NOMO-1 (cell line): Measurements from ENCODE around the gene MGAT5B.
"Not testable (repeated sequence)": the region's sequence is repeated elsewhere in the genome, so short reads cannot be mapped to it uniquely, and the experiment has no call there.

Experiments used
- DNase-seq, 2 experiments: peaks; one replicate each; lab custom pipeline; 2025; ENCODE audit not compliant: unreplicated experiment in 2 of 2; lab: John Stamatoyannopoulos, UW

Gene MGAT5B

GRCh38 chr17:76847031-76847430, 21.2 kb upstream of the MGAT5B start:
- DNase-seq = no peak

DNA sequence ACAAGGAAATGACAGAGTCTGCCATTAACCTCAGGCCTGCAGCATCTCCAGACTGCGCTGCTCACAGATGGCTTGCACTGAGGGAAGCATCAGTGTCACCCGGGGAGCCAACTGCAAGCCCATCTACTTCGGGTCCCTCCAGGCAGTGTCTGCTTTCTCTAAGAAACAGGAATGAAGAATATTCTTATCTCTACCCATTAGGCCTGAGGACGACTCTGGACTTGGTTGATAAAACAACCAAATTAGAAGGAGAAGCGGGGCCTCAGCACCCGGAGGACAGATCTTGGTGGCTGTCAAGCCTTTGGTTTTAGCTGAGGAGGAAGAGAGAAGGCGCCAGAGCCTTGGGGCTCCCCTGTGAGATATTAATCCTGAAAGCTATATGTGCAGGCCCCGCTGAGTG, 19.5 kb upstream of the MGAT5B start:
- no peak for DNase-seq

DNA sequence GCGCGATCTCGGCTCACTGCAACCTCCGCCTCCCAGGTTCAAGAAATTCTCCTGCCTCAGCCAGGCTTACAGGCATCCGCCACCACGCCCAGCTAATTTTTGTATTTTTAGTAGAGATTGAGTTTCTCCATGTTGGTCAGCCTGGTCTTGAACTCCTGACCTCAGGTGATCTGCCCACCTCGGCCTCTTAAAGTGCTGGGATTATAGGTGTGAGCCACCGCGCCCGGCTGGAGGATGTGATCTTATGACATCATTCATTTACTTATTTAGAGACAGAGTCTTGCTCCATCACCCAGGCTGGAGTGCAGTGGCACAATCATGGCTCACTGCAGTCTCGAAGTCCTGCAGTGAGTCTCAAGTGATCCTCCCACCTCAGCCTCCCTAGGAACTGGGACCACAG, 19.0 kb upstream of the MGAT5B start:
- DNase-seq = not testable (repeated sequence)

- no peak for DNase-seq
These were observed 15.4 kb upstream of the MGAT5B start for GRCh38 chr17:76852843-76853242.

DNA sequence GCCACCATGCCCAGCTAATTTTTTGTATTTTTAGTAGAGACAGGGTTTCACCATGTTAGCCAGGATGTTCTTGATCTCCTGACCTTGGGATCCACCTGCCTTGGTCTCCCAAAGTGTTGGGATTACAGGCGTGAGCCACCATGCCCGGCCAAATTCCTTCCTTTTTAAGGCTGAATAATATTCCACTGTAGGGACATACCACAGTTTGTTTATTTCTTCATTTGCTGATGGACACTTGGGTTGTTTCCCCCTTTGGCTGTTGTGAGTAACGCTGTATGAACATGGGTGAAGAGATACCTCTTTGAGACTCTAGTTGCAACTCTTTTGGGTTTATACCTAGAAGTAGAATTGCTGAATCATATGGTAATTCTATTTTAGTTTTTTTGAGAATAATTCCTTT, 13.1 kb upstream of the MGAT5B start:
- DNase-seq = no peak

GRCh38 chr17:76862079-76862478, 6.1 kb upstream of the MGAT5B start:
- no peak for DNase-seq

DNA sequence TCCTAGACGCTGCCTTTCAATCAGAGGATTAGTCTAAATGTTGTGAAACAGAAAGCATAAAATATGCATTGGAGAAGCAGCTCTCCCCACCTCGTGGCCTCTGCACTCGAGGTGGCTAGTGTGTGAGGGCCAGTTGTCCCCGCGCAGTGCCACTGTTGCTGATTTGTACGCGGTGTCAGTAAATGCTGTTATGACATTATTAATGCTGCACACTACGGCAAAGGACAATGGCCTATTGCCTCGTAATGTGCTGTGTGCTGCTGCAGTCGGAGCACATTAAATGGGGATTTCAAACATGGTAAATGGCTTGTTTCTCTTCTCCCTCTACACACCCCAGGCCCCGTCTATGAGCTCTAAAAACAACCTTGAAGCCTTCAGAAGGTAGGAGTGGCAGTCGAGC, 5.7 kb upstream of the MGAT5B start:
- DNase-seq = no peak

- DNase-seq = no peak
These were observed 4.2 kb upstream of the MGAT5B start for GRCh38 chr17:76864024-76864423.

DNA sequence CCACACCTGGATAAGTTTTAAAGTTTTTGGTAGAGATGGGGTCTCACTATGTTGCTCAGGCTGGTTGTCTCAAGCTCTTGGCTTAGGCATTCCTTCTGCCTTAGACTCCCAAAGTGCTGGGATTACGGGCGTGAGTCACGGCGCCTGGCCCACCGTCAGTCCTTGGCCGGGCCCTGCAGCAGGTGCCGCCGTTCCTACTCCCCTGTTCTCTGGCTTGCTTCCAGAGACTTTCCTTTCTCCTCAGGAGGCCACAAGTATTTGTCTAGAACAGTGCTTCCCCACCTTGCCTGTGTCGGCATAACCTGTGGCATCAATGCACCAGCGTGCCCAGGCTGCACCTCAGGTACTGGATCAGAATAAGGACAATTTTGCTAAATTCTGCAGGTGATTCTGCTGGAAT, 3.0 kb upstream of the MGAT5B start:
- DNase-seq = no peak

DNA sequence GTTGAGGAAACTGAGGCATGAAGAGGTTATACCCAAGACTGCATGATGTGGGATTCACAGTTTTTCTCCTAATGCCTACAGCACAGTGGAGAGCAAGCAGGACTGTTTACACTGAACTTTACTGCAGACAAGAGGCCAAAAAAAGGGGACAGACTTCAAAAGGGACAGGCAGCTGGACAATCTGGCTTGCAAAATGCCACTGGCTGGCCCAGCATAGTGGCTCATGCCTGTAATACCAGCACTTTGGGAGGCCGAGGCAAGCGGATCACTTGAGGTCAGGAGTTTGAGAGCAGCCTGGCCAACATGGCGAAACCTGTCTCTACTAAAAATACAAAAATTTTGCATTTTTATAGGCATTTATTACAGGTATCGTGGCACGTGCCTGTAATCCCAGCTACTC, 2.0 kb upstream of the MGAT5B start:
- no peak for DNase-seq

DNA sequence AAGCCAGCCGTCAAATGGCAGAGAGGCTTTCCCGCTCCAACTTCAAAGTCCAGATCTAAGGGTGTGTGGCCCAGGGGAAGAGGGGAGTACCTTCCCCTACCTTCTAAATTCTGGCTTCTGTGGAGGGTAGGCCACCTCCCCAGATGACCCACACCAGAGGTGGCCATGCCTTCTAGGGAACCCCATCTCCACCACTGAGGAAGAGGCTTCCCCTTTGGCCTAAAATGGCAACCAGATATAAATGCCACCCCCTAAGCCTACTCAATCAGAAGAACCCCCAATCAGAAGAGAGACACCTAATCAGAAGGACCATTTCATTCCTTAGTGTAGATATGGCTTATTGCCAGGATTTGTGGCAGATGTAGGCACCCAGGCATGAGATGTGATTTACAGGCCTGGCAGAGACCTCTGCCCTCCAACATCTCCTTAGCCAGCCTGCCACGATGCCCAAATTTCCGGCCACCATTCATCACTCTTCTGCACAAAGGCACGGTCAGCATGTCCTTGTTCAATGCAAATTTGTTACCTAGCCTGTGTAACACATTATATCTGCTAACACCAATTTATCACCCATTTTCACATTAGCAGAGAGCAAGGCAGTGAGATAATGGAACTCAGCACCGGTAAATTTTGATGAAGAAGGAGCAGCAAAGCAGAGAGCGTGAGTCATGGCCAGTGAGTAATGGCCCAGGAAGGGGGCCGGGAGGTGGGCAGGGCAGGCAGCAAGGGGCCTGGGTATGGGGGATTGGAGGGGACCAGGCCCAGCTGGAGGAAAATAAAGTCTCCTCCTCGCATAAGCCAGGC, 1.2 kb upstream of the MGAT5B start:
- no peak for DNase-seq

DNA sequence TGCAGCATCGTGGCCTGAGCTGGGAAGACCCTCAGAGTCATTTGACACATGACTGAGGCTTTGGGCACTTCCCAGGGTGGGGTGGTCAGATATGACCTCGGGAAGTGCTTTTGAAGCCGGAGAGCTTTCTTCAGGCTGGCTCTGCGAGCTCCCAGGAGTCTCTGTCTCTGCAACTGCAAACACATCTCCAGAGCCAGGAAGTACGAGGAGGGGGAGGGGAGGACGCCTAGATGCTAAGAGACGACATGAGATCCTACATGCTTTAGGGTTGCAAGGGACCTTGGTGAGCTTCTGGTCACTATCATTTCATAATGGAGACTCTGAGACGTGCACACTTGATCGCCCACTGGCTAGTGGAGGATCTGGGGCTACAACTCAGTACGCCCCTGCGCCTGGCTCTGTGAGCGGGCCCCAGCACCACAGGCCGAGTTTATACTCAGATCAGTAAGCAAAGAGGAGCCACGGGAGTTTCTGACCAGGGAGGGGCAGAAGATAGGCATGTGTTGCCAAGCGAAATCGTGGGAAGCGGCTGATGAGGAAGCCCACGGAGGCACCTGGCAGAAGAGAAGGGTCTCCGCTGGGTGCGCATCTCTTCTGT, 527 bp upstream of the MGAT5B start:
- DNase-seq = no peak

GRCh38 chr17:76868669-76869495, 678 bp downstream of the MGAT5B start:
- no peak for DNase-seq

DNA sequence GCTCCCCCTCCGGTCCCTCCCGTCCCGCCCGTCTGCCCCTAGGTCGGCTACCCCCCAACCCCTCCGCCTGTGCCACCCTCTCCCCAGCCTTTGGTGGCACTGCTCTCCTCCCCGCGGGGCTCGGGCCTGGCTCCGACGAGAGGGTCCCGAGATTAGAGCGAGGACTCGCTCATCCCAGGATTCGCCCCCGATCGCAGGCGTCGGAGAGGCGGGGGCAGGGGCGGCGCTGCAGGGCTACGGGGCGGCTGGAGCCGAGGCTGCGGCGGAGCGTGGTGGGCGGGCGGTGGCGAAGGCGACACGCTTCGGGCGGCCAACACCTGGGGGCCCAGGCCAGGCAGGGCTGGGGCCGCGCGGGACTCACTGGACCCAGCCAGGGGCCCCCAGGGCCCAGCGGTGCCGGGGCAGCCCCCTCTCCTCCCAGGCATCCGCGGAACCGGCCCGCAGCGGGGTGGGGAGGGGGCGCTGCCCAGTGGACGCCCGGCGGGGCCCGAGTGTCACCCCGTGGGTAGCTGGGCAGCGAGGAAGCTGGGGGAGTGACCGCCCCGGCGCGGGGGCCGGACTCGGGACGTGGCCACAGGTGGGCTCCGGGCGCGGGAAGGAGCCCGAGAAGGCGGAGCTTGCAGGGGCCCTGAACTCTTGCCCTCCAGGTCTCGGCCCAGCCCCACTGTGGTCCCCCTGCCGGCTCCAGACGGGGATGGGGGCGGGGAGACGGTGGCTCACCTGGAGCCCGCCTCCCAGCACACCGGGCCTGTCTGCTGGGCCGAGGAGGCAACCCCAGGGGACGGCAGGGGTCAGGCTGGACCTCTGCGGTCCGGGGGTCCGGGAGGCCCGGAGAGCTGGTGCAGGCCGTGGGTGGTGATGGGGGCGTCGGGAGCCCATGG, 1.5 kb downstream of the MGAT5B start:
- no peak for DNase-seq

DNA sequence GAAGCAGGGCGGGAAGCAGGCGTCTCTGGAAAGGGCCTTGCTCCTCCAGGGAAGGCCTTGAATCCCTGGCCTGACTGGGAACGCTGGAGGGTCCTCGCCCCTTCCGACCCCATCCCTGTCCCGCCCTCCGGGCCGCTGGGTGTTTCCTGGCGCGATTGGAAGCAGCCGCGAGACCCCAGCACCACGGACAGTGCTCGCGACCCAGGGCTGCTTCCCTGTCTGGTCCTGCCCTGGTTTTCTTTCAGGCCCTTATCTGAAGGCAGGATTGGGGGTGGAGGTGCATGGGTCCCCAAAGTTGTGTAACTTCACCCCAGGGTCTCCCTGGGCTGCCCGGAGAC, 2.1 kb downstream of the MGAT5B start:
- no peak for DNase-seq

GRCh38 chr17:76871668-76872067, 3.5 kb downstream of the MGAT5B start:
- no peak for DNase-seq

DNA sequence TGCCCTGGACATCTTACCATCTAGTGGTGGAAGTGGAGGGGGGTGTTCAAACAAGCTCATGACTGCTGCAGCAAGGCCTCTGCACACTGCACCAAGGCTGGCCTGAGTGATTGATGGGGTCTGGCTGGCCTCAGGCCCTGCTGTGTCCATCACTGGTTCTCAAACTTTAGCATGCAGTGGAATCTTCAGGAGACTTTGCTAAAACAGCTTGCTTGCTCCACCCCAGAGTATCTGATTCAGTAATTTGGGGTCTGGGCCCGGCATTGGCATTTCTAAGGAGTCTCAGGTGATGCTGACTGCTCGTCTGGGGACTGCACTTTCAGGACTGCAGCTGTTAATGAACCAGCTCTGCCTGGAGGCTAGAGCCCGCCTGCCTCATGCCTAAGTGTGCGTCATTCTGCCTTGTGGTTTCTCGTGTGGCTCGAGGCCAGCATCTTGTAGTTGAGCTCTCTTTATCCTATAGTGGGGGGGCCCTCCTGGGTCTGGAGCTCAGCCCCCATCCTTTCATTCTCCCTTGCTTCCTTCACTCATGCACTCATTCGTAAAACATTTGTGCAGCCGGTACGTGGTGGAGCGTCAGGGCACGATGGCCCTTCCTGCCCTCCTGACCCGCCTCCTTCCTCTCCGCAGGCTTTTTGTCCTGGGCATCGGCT, 4.1 kb downstream of the MGAT5B start:
- no peak for DNase-seq

DNA sequence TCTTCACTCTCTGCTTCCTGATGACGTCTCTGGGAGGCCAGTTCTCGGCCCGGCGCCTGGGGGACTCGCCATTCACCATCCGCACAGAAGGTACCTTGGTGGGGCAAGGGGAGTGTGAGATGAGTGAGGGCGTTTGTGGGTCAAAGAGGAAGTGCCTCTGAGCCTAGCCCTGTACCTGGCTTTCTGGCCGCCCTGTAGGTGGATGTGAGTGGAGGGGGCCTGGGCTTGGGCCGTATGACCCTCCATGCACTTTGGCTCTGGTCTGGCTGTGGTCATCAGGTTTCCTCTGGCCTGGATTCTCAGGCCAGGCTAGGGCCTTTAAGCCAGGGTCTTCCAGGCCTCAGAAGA, 4.6 kb downstream of the MGAT5B start:
- DNase-seq = no peak

GRCh38 chr17:76873856-76874255, 5.7 kb downstream of the MGAT5B start:
- no peak for DNase-seq

DNA sequence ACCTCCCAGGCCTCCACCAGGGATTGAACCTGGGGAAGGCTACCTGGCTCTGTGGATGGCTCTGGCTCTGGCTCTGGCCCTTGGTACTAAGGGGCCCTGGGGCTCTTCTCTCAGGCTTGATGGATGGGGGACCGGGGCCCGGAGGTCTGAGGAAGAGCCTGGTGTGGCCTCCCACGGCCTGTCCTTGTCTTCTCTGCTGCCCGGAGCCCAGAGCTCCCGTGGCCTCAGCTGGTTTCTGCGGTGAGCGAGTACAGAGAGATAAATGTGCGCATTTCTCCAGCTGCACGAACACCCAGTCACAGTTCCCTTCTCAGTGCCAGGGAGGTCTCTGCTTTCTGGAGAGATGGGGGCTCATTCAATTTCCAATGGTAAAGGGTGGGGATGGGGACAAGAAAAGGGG, 9.2 kb downstream of the MGAT5B start:
- no peak for DNase-seq

DNA sequence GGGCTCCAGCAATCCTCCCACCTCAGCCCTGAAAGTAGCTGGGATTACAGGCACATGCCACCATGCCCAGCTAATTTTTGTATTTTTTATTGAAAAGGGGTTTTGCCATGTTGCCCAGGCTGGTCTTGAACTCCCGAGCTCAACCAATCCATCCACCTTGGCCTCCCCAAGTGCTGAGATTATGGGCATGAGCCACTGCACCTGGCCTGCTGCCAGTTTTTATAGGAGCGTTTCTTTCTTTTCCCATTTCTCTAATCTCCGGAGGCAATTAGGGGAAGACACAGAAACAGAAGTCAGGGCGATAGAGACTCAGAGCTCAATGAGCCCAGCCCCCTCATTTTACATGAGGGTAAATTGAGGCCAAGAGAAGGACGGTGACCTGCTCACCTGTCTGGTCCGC, 10.4 kb downstream of the MGAT5B start:
- DNase-seq = no peak
